ENCODE measurements around the gene PIK3AP1.

Gene PIK3AP1

DNA sequence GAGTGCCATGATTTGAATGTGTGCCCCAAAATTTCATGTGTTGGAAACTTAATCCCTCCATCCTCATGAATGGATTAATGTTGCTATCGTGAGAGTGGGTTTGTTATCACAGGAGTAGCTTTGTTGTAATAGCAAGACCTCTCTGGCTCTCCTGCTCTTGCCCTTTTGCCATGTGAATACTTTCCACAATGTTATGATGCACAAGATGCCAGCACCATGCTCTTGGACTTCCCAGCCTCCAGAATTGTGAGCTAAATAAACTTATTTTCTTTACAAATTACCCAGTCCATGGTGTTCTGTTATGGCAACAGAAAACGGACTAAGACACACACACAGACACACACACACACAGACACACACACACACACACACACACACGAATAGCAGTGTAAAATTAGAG is 82.2 kb downstream of the PIK3AP1 start:
- H3K4me3 ChIP-seq (ENCODE audit: low read depth, low read length), result no peak overlapping the region
- TF ChIP-seq CTCF (IDR thresholded peaks at IDR 0.05; ENCODE audit: low read depth, low read length), result no peak

GRCh38 chr10:96637709-96638108 is 82.6 kb downstream of the PIK3AP1 start:
- no peak for TF ChIP-seq CTCF (IDR thresholded peaks at IDR 0.05; ENCODE audit: low read depth, low read length)
- H3K4me3 ChIP-seq (ENCODE audit: low read depth, low read length), result no peak overlapping the region

GRCh38 chr10:96636551-96636950 is 83.8 kb downstream of the PIK3AP1 start:
- no peak overlapping the region for H3K4me3 ChIP-seq (ENCODE audit: low read depth, low read length)
- TF ChIP-seq CTCF (IDR thresholded peaks at IDR 0.05; ENCODE audit: low read depth, low read length), result no peak

DNA sequence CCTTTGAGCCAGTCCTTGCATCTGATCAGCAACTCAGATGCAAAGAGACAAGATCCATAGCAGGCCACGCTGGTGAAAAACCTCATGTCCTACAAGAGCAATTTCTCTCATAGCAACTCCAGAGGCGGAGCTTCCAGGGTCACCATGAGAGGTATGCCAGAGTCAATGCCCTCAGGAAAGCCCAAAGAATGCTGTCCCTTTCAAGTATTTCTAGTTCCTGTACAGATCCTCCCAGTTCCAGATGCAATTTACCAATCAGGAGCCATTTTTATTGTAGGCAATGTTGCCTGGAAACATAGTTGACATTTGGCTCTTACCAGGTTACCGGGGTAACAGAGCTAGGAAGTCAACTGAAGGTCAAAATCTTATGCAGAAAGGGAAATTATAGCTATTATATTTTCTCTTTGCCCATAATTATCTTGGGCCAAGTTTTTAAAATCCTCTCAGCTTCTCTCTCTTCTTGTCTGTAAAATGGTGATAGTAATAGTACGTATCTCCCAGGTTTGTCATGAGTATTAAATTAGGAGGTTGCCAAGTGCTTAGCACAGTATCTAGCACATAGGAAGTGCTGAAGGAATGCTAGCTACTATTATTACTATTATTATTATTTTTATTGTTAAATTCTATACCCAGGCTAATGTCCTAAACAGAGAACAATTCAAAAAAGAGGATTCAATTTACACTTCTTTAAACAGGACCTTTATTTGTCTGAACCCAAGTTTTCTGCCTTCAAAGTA is 87.2 kb downstream of the PIK3AP1 start:
- no peak for TF ChIP-seq CTCF (IDR thresholded peaks at IDR 0.05; ENCODE audit: low read depth, low read length)
- no peak overlapping the region for H3K4me3 ChIP-seq (ENCODE audit: low read depth, low read length)

DNA sequence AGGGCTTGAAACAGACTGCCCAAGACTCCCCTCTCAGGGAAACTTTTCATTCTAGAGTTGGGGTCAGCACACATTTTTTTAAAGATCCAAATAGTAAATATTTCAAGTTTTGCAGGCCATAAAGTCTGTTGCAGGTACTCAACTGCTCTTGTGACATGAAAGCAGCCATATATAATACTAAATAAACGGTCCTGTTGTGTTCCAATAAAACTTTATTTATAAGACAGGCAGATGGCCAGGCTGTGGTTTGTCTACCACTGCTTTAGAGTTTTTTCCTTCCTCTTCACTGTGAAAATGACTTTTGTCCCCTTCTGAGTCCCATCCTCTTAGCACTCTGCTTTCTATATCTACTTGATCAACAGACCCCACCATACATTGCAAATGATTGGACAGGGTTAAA is 93.0 kb downstream of the PIK3AP1 start:
- H3K4me3 ChIP-seq (ENCODE audit: low read depth, low read length), result no peak overlapping the region
- no peak for TF ChIP-seq CTCF (IDR thresholded peaks at IDR 0.05; ENCODE audit: low read depth, low read length)

- no peak overlapping the region for H3K4me3 ChIP-seq (ENCODE audit: low read depth, low read length)
- TF ChIP-seq CTCF (IDR thresholded peaks at IDR 0.05; ENCODE audit: low read depth, low read length), result no peak
These were observed 93.5 kb downstream of the PIK3AP1 start for GRCh38 chr10:96626795-96627194.

GRCh38 chr10:96625173-96625572 is 95.1 kb downstream of the PIK3AP1 start:
- no peak overlapping the region for H3K4me3 ChIP-seq (ENCODE audit: low read depth, low read length)
- no peak for TF ChIP-seq CTCF (IDR thresholded peaks at IDR 0.05; ENCODE audit: low read depth, low read length)

All from WI38 (cell line).